SK-N-SH (cell line): ENCODE results near the gene RABGAP1L. TPM values are rescaled to one million over a fixed set of nuclear protein-coding genes. Genes with fewer than 3 reads are reported as not detected.

Experiments used
- CTCF ChIA-PET: fragments of 300-600, 350-600 bp; formaldehyde crosslinking; extraction: SDS; loops from one replicate; lab custom pipeline; 2021; lab: Yijun Ruan, JAX
- POLR2A ChIA-PET: fragments of 350-600 bp; sonication (Branson Sonifier 250); formaldehyde crosslinking; extraction: SDS; loops from one replicate; lab custom pipeline; 2020; ENCODE audit warnings: antibody characterized with exemption, inconsistent platforms; lab: Yijun Ruan, JAX
- DNase-seq: peaks from one replicate; pipeline ENCODE4 v3.0.0; 2012
- H2AFZ ChIP-seq: fragments of 200-600 bp; sonication (generic); 2 replicates; pipeline ENCODE4 v1.8.1; 2016; ENCODE audit warnings: antibody characterized with exemption, mild to moderate bottlenecking, low read depth
- H3F3A ChIP-seq: fragments of 200-600 bp; sonication (generic); replicated peaks from 2 replicates; pipeline ENCODE3; 2016; ENCODE audit warnings: antibody characterized with exemption, mild to moderate bottlenecking; ENCODE audit not compliant: insufficient read depth
- H3K27ac ChIP-seq, 2 experiments: fragments of 200-500 bp in 1 of 2; fragments of 200-600 bp in 1 of 2; sonication (Bioruptor generic) in 1 of 2; sonication (generic), shearing (Covaris generic) in 1 of 2; 2 replicates each; pipeline versions ENCODE4 v1.5.1 to v1.6.1; 2014 to 2016; ENCODE audit warnings: low read depth in 2 of 2, inconsistent platforms in 1 of 2, low read length in 1 of 2, mild to moderate bottlenecking in 1 of 2, mixed read lengths in 1 of 2
- H3K27me3 ChIP-seq: fragments of 200-600 bp; sonication (generic), shearing (Covaris generic); 2 replicates; pipeline ENCODE4 v1.6.1; 2016; ENCODE audit warnings: mixed run types; ENCODE audit not compliant: insufficient read depth
- H3K36me3 ChIP-seq, 2 experiments: fragments of 200-500 bp in 1 of 2; fragments of 200-600 bp in 1 of 2; sonication (Bioruptor generic) in 1 of 2; sonication (generic) in 1 of 2; replicated peaks in 1 of 2; 2 replicates each; pipeline versions ENCODE3 to v1.5.1; 2014 to 2016; ENCODE audit warnings: low read length in 1 of 2, mild to moderate bottlenecking in 1 of 2; ENCODE audit not compliant: insufficient read depth in 2 of 2, control insufficient read depth in 1 of 2
- H3K4me1 ChIP-seq, 2 experiments: fragments of 200-500 bp in 1 of 2; fragments of 200-600 bp in 1 of 2; sonication (Bioruptor generic) in 1 of 2; sonication (generic), shearing (Covaris generic) in 1 of 2; 2 replicates each; pipeline versions ENCODE4 v1.5.1 to v1.6.1; 2014 to 2016; ENCODE audit warnings: low read depth in 1 of 2, low read length in 1 of 2, mixed run types in 1 of 2; ENCODE audit not compliant: insufficient read depth in 2 of 2, control insufficient read depth in 1 of 2
- H3K4me2 ChIP-seq: fragments of 200-600 bp; sonication (generic), shearing (Covaris generic); 2 replicates; pipeline ENCODE4 v1.6.1; 2017; ENCODE audit warnings: mixed run types
- H3K4me3 ChIP-seq, 2 experiments: fragments of 200-500 bp in 1 of 2; fragments of 200-600 bp in 1 of 2; sonication (Bioruptor generic) in 1 of 2; sonication (generic), shearing (Covaris generic) in 1 of 2; 2 replicates each; pipeline versions ENCODE4 v1.5.1 to v1.8.1; 2014 to 2016; ENCODE audit warnings: low read depth in 2 of 2, inconsistent platforms in 1 of 2, low read length in 1 of 2, mild to moderate bottlenecking in 1 of 2, mixed read lengths in 1 of 2, moderate library complexity in 1 of 2
- H3K79me2 ChIP-seq: fragments of 200-600 bp; sonication (generic); 2 replicates; pipeline ENCODE4 v1.8.1; 2017; ENCODE audit warnings: mild to moderate bottlenecking; ENCODE audit not compliant: insufficient read depth
- H3K9ac ChIP-seq: fragments of 200-600 bp; sonication (generic); 2 replicates; pipeline ENCODE4 v1.6.1; 2017; ENCODE audit warnings: mixed run types
- H3K9me2 ChIP-seq: fragments of 200-600 bp; sonication (generic); 2 replicates; pipeline ENCODE4 v1.6.1; 2017; ENCODE audit warnings: mixed run types
- H3K9me3 ChIP-seq: fragments of 200-600 bp; sonication (generic); 2 replicates; pipeline ENCODE4 v1.6.1; 2017; ENCODE audit warnings: mixed run types, mild to moderate bottlenecking, moderate library complexity
- H4K20me1 ChIP-seq: fragments of 200-600 bp; sonication (generic); 2 replicates; pipeline ENCODE4 v1.6.1; 2017; ENCODE audit warnings: mild to moderate bottlenecking, mixed run types; ENCODE audit not compliant: insufficient read depth
- CHD2 ChIP-seq: fragments of 150-350 bp; IDR thresholded peaks from 2 replicates; pipeline ENCODE4 v1.6.1; 2018; ENCODE audit warnings: low read length; ENCODE audit not compliant: partially characterized antibody
- CTCF ChIP-seq: fragments of 200-600 bp; sonication (generic); IDR thresholded peaks from 2 replicates; pipeline ENCODE4 v1.6.1; 2017; ENCODE audit warnings: antibody characterized with exemption, mild to moderate bottlenecking, moderate library complexity
- FOXJ3 ChIP-seq: sonication (generic); formaldehyde crosslinking; IDR thresholded peaks from 2 replicates; pipeline ENCODE4 v1.5.1; 2020; ENCODE audit warnings: mild to moderate bottlenecking, missing genetic modification reagents
- FOXM1 ChIP-seq: IDR thresholded peaks from 2 replicates; pipeline ENCODE4 v1.4.0; 2012; ENCODE audit warnings: low read depth, mild to moderate bottlenecking
- GABPA ChIP-seq: IDR thresholded peaks from 2 replicates; pipeline ENCODE4 v1.4.0; 2012; ENCODE audit warnings: low read depth, mild to moderate bottlenecking
- GATA2 ChIP-seq: sonication (generic); formaldehyde crosslinking; IDR thresholded peaks from 2 replicates; pipeline ENCODE4 v1.5.0; 2020; ENCODE audit warnings: mild to moderate bottlenecking, missing genetic modification reagents
- IRF3 ChIP-seq: fragments of 150-350 bp; IDR thresholded peaks from 2 replicates; pipeline ENCODE4 v1.6.1; 2016; ENCODE audit warnings: mild to moderate bottlenecking, low read depth, low read length
- JUND ChIP-seq: IDR thresholded peaks from 2 replicates; pipeline ENCODE4 v1.4.0; 2012
- MAX ChIP-seq: IDR thresholded peaks from 2 replicates; pipeline ENCODE4 v1.4.0; 2012; ENCODE audit warnings: low read depth
- MXI1 ChIP-seq: IDR thresholded peaks from 2 replicates; pipeline ENCODE4 v1.6.1; 2012; ENCODE audit warnings: mild to moderate bottlenecking, low read depth, low read length, improper control_type of control experiment
- POLR2AphosphoS5 ChIP-seq: IDR thresholded peaks from 2 replicates; pipeline ENCODE4 v1.6.1; 2012; ENCODE audit warnings: low read depth, low read length
- RCOR1 ChIP-seq: fragments of 150-350 bp; IDR thresholded peaks from 2 replicates; pipeline ENCODE4 v1.6.1; 2017; ENCODE audit warnings: antibody characterized with exemption, low read length
- RXRA ChIP-seq: IDR thresholded peaks from 2 replicates; pipeline ENCODE4 v1.4.0; 2012; ENCODE audit warnings: low read depth, mild to moderate bottlenecking, borderline replicate concordance
- TCF12 ChIP-seq: IDR thresholded peaks from 2 replicates; pipeline ENCODE4 v1.4.0; 2012
- TEAD4 ChIP-seq: IDR thresholded peaks from 2 replicates; pipeline ENCODE4 v1.4.0; 2012; ENCODE audit warnings: mild to moderate bottlenecking, borderline replicate concordance; ENCODE audit not compliant: insufficient read depth
- USF2 ChIP-seq: fragments of 150-350 bp; IDR thresholded peaks from 2 replicates; pipeline ENCODE4 v1.6.1; 2017; ENCODE audit warnings: antibody characterized with exemption, low read length, low read depth, borderline replicate concordance
- polyA plus RNA-seq, 3 experiments: library from polyadenylated mRNA; depleted of rRNA; stranded (reverse); fragments of >200 nt; gene quantifications; 2 replicates each; pipeline ENCODE4 v1.2.3, GENCODE V29; 2012

RABGAP1L gene
- polyA plus RNA-seq, 1 of the 3 experiments (the other 2 are of a cell fraction), result 7.2 TPM

- Histone ChIP-seq H3K9me2 (no peaks in the 10 kb centered on the region), H3K4me1 (peaks cover 0 to 5% of the 10 kb centered on the region in 2 experiments; a peak in 2 of 4 replicates), H3K9ac (no peak overlapping the region), H4K20me1 (no peaks in the 10 kb centered on the region), H3K4me2 (no peak overlapping the region), H2AFZ (no peak overlapping the region), H3K36me3 (no peaks in the 10 kb centered on the region), H3K27me3 (no peaks in the 10 kb centered on the region), H3K4me3 (no peak overlapping the region), H3F3A (no peaks in the 10 kb centered on the region), H3K27ac (no peak overlapping the region), H3K9me3 (no peaks in the 10 kb centered on the region), H3K79me2 (no peaks in the 10 kb centered on the region)
- POLR2A ChIA-PET, result no interaction called here
- no peak for DNase-seq
- CTCF ChIA-PET, result interaction anchor here (0.6 kb wide), 1 partner anchor 36 kb away, joined by 3 read pairs; no protein-coding TSS in a partner anchor
- TF ChIP-seq CHD2 (no peak), MAX (no peak), CTCF (no peak), GATA2 (CRISPR knock-in tag) (no peak), FOXM1 (no peak), IRF3 (no peak), TEAD4 (no peak), GABPA (no peak), RCOR1 (no peak), MXI1 (no peak), RXRA (no peak), FOXJ3 (CRISPR knock-in tag) (no peak), USF2 (no peak), POLR2AphosphoS5 (no peak), TCF12 (no peak), JUND (no peak)
Observed at GRCh38 chr1:174690266-174690665, 530.9 kb downstream of the RABGAP1L start.
